ENCODE measurements around the gene TTYH3. TPM values are rescaled to one million over a fixed set of nuclear protein-coding genes. Genes with fewer than 3 reads are reported as not detected.
"Not testable (repeated sequence)": the region's sequence is repeated elsewhere in the genome, so short reads cannot be mapped to it uniquely, and the experiment has no call there.

TTYH3 gene, protein sequence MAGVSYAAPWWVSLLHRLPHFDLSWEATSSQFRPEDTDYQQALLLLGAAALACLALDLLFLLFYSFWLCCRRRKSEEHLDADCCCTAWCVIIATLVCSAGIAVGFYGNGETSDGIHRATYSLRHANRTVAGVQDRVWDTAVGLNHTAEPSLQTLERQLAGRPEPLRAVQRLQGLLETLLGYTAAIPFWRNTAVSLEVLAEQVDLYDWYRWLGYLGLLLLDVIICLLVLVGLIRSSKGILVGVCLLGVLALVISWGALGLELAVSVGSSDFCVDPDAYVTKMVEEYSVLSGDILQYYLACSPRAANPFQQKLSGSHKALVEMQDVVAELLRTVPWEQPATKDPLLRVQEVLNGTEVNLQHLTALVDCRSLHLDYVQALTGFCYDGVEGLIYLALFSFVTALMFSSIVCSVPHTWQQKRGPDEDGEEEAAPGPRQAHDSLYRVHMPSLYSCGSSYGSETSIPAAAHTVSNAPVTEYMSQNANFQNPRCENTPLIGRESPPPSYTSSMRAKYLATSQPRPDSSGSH
- 50.2 and 53.5 TPM in 2 replicates for total RNA-seq (2014; rRNA removed; shearing (Covaris generic))

DNA sequence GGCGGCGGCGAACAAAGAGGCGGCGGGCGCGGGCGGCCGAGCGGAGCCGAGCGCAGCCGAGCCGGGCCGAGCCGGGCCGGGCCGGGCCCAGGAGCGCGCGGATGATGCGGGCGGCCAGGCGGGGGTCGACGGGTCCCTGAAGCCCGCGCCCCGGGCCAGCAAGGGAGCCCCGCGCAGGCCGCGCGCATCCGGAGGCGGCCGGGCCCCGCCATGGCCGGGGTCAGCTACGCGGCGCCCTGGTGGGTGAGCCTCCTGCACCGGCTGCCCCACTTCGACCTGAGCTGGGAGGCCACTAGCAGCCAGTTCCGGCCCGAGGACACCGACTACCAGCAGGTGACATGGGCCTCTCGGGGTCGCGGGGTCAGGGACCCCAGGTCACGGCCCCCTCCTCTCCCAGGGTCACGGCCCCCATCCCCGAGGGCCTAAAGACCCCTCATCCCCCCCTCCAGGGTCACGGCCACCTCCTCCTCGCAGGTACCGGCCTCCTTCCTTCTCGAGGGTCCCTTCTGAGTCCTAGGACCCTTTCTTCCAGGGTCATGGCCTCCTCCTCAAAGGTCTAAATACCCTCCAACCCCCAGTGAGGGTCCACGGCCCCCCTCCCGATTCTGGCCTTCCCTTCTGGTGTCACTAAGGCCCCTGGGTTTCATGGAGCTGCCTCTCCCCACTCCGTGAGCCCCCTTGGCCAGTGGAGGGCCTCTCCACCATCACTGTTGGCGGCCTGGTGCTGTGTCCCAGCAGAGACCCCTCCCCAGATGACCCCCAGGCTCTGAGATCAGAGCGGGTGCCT lies at the start of gene TTYH3:
TSS of gene TTYH3 (plus strand) at position 41 of the 787 bp plus-strand sequence. CDS start at position 211, 170 bp downstream.
- Histone ChIP-seq H3K27me3 (ENCODE audit: control insufficient read depth, insufficient read depth, low read length) (no peaks in the 10 kb centered on the region), H3K36me3 (replicated peaks; ENCODE audit: control insufficient read depth, insufficient read depth, low read length) (peaks cover 3% of the 10 kb centered on the region), H3K4me3 (ENCODE audit: insufficient read depth, low read depth, low read length) (peak within 1 kb of the TSS; percentile 94)
- DNase-seq, result no peak

GRCh38 chr7:2582006-2582735 lies 49.6 kb upstream of the TTYH3 start:
- Histone ChIP-seq H3K36me3 (replicated peaks; ENCODE audit: control insufficient read depth, insufficient read depth, low read length) (no peaks in the 10 kb centered on the region; the same call in 1 of the 2 replicates), H3K4me3 (ENCODE audit: insufficient read depth, low read depth, low read length) (no peak overlapping the region), H3K27me3 (ENCODE audit: control insufficient read depth, insufficient read depth, low read length) (no peaks in the 10 kb centered on the region)
- peak; percentile 69 for DNase-seq

DNA sequence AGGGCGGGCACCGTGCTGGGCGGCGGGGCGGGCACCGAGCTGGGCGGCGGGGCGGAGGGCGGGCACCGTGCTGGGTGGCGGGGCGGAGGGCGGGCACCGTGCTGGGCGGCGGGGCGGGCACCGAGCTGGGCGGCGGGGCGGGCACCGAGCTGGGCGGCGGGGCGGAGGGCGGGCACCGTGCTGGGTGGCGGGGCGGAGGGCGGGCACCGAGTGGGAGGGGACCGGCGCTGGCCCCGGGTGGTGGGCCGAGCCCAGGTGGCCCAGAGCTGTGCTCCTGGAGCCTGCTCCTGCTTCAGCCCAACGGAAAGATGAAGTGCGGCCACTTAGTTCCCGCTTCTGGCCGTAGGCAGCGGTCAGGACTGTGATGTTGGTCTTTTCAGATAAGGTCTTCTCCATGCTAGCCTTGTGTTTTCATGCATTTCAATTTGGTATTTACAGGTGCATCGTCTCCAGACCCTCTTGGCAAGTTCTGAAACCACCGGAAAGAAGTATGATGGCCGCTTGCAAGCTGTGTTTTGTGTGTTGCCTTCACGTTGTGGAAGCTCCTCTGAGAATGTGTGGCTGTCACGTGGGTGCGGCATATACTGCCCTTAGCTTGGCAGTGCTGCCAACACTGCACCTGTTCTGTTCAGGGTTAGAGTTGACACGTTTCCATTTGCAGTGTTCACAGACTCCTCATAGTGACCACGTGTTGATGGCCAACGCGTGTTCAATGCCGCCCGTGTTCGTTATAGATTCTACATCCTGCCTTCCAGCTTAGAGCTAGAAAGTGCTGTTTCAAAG lies 47.8 kb upstream of the TTYH3 start:
- H3K4me3 ChIP-seq (ENCODE audit: insufficient read depth, low read depth, low read length), result no peak overlapping the region
- no peak for DNase-seq
- no peaks in the 10 kb centered on the region; the same call in 1 of the 2 replicates for H3K36me3 ChIP-seq (replicated peaks; ENCODE audit: control insufficient read depth, insufficient read depth, low read length)
- no peaks in the 10 kb centered on the region for H3K27me3 ChIP-seq (ENCODE audit: control insufficient read depth, insufficient read depth, low read length)

GRCh38 chr7:2585446-2585845 lies 46.3 kb upstream of the TTYH3 start:
- Histone ChIP-seq H3K36me3 (replicated peaks; ENCODE audit: control insufficient read depth, insufficient read depth, low read length) (no peaks in the 10 kb centered on the region; the same call in 1 of the 2 replicates), H3K4me3 (ENCODE audit: insufficient read depth, low read depth, low read length) (no peak overlapping the region), H3K27me3 (ENCODE audit: control insufficient read depth, insufficient read depth, low read length) (no peaks in the 10 kb centered on the region)
- DNase-seq, result no peak

DNA sequence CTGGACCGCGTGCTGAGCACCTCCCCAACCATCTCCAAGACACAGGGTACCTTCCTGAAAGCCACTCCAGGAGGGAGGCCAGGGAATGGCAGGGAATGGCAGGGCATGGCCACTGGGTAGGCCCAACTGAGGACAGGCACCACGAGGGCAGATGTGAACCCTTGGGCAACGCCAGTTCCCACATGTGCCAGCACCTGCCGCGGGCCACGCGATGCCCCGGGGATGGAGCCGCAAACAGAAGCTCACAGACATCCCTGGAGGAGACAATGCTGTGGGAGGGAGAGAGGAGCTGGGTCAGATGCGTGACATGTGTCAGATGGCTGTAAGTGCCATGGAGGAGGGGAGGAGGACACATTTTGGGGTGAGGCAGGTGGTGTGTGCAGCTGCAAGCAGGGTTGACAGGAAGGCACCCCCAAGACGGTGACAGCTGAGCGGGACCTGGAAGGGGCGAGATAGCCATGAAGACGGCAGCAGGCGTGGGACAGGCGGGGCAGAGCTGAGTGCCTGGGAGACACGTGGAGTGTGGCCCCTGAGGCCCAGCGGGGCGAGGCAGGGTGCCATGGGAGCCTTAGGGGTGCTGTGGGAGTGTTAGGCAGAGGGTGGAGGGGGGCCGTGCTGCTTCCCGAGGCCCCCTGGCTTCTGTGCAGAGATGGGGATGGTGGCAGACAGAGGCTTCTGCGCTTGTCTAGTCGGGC lies 45.3 kb upstream of the TTYH3 start:
- Histone ChIP-seq H3K4me3 (ENCODE audit: insufficient read depth, low read depth, low read length) (no peak overlapping the region), H3K36me3 (replicated peaks; ENCODE audit: control insufficient read depth, insufficient read depth, low read length) (no peaks in the 10 kb centered on the region; the same call in 1 of the 2 replicates), H3K27me3 (ENCODE audit: control insufficient read depth, insufficient read depth, low read length) (no peaks in the 10 kb centered on the region)
- peak; percentile 60 for DNase-seq

GRCh38 chr7:2587134-2587533 lies 44.7 kb upstream of the TTYH3 start:
- no peak overlapping the region for H3K4me3 ChIP-seq (ENCODE audit: insufficient read depth, low read depth, low read length)
- no peaks in the 10 kb centered on the region; the same call in 1 of the 2 replicates for H3K36me3 ChIP-seq (replicated peaks; ENCODE audit: control insufficient read depth, insufficient read depth, low read length)
- H3K27me3 ChIP-seq (ENCODE audit: control insufficient read depth, insufficient read depth, low read length), result no peaks in the 10 kb centered on the region
- DNase-seq, result no peak

DNA sequence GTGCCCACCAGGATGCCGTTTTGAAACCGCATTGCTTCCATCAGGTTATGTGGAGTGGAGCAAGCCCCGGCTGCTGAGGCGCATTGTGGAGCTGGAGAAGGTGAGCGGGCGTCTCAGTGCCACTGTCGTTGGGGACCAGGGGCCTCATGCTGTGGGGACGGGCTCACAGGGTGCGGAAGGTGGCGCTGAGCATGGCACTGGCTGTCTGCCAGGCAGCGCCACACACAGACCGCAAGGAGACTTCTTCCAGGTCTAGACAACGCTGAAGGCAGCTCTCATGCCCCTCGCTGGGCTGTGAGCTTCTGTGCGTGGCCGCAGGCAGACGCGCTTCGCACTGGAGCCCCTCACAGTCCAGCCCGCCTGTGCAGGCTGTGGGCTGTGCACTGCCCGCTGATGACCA lies 44.0 kb upstream of the TTYH3 start:
- no peak for DNase-seq
- Histone ChIP-seq H3K27me3 (ENCODE audit: control insufficient read depth, insufficient read depth, low read length) (no peaks in the 10 kb centered on the region), H3K36me3 (replicated peaks; ENCODE audit: control insufficient read depth, insufficient read depth, low read length) (no peaks in the 10 kb centered on the region; the same call in 1 of the 2 replicates), H3K4me3 (ENCODE audit: insufficient read depth, low read depth, low read length) (no peak overlapping the region)

DNA sequence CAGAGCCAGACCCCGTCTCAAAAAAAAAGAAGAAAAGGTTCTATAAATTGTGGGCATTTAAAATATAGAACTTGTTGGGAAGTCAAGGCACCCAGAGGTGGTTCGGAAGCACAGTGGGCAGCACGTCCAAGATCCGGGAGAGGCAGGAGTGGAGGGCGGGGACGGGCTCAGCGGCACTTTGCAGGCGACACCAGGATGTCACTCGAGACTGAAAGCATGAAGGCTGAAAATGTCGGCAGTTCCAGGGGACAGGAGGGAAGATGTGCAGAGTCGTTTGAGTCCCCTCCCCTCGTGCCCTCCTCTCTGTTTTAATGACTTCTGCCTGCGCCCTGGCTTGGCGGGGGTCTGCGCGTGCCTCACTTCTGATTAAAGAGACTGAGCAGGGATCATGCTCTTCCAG lies 42.4 kb upstream of the TTYH3 start:
- H3K27me3 ChIP-seq (ENCODE audit: control insufficient read depth, insufficient read depth, low read length), result no peaks in the 10 kb centered on the region
- H3K4me3 ChIP-seq (ENCODE audit: insufficient read depth, low read depth, low read length), result no peak overlapping the region
- DNase-seq, result no peak

DNA sequence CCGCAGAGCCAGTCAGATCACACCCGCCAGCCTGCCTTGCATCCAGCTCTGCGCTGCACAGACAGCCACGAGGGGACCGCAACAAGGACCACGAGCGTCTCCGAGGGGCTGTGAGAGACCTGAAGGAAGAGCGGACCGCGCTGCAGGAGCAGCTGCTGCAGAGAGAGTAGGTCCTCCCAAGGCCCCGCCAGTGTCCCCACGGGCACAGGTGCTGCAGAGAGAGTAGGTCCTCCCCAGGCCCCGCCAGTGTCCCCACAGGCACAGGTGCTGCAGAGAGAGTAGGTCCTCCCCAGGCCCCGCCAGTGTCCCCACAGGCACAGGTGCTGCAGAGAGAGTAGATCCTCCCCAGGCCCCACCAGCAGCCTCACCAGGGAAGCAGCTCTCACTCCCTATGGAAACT lies 41.8 kb upstream of the TTYH3 start:
- H3K27me3 ChIP-seq (ENCODE audit: control insufficient read depth, insufficient read depth, low read length); H3K36me3 ChIP-seq (replicated peaks; ENCODE audit: control insufficient read depth, insufficient read depth, low read length); H3K4me3 ChIP-seq (ENCODE audit: insufficient read depth, low read depth, low read length); DNase-seq: not testable (repeated sequence)

More for the DNA sequence above, 42.4 kb upstream of the TTYH3 start:
- no peaks in the 10 kb centered on the region; the same call in 1 of the 2 replicates for H3K36me3 ChIP-seq (replicated peaks; ENCODE audit: control insufficient read depth, insufficient read depth, low read length)

- DNase-seq, result no peak
- H3K4me3 ChIP-seq (ENCODE audit: insufficient read depth, low read depth, low read length), result no peak overlapping the region
- H3K27me3 ChIP-seq (ENCODE audit: control insufficient read depth, insufficient read depth, low read length), result no peaks in the 10 kb centered on the region
- H3K36me3 ChIP-seq (replicated peaks; ENCODE audit: control insufficient read depth, insufficient read depth, low read length), result no peaks in the 10 kb centered on the region
These were observed 39.4 kb upstream of the TTYH3 start for GRCh38 chr7:2592375-2592865.

DNA sequence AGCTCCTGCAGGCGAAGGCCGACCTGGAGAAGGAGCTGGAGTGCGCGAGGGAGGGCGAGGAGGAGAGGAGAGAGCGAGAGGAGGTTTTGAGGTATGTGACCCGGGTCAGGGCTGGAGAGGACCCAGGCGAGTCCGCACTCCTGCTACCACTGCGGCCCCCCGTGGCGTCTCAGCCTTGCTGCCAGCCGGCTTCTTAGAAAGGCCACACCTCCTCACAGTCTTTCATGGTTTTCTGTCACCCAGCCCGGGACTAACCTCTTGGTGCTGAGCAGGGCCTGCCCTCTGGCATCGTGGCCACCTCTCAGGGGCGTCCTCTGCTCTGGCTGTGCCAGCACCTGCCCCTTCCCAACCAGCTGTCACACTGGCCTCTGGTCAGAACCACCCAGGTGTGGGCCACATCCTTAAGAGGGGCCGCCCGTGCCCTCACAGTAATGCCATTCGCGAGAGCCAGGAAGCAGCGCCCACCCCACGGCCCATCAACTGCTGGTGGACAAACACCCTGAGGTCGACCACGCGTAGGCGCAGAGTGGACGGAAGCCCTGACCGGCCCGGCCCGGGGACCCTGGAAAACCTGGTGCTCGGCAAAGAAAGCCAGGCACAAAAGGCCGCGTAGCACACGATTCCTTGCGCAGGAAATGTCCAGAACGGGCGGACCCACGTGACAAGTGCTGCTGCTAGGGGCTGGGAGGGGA lies 38.6 kb upstream of the TTYH3 start:
- Histone ChIP-seq H3K36me3 (replicated peaks; ENCODE audit: control insufficient read depth, insufficient read depth, low read length) (no peaks in the 10 kb centered on the region), H3K4me3 (ENCODE audit: insufficient read depth, low read depth, low read length) (no peak overlapping the region), H3K27me3 (ENCODE audit: control insufficient read depth, insufficient read depth, low read length) (no peaks in the 10 kb centered on the region)
- no peak for DNase-seq

DNA sequence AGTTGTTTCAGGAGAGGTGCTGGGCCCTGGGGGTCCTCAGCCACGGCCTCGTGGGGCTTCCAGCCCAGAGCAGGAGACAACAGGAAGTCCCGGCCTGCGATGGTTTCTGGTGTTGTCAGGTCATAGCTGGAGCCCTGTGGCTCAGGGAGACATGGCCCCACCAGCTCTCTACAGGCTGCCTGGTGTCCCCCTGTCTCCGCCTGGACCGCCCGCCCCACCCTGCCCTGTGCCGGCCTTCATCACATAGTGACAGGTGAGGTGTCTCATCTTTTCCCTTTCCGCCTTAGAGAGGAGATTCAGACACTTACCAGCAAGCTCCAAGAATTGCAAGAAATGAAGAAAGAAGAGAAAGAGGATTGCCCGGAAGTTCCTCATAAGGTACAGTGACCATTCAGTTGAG lies 37.2 kb upstream of the TTYH3 start:
- H3K36me3 ChIP-seq (replicated peaks; ENCODE audit: control insufficient read depth, insufficient read depth, low read length), result no peaks in the 10 kb centered on the region
- no peak for DNase-seq

More for the DNA sequence above, 37.2 kb upstream of the TTYH3 start:
- Histone ChIP-seq H3K27me3 (ENCODE audit: control insufficient read depth, insufficient read depth, low read length) (no peaks in the 10 kb centered on the region), H3K4me3 (ENCODE audit: insufficient read depth, low read depth, low read length) (no peak overlapping the region)

Measured in H7 (cell line).